HG03280 (cell line): ENCODE results near the gene NPEPL1.

Experiments used
- ATAC-seq: cut with Tn5 transposase; IDR thresholded peaks from one replicate; pipeline ENCODE4 v1.9.1; 2021; ENCODE audit warnings: mild to moderate bottlenecking, moderate library complexity; ENCODE audit not compliant: unreplicated experiment

The NPEPL1 gene

DNA sequence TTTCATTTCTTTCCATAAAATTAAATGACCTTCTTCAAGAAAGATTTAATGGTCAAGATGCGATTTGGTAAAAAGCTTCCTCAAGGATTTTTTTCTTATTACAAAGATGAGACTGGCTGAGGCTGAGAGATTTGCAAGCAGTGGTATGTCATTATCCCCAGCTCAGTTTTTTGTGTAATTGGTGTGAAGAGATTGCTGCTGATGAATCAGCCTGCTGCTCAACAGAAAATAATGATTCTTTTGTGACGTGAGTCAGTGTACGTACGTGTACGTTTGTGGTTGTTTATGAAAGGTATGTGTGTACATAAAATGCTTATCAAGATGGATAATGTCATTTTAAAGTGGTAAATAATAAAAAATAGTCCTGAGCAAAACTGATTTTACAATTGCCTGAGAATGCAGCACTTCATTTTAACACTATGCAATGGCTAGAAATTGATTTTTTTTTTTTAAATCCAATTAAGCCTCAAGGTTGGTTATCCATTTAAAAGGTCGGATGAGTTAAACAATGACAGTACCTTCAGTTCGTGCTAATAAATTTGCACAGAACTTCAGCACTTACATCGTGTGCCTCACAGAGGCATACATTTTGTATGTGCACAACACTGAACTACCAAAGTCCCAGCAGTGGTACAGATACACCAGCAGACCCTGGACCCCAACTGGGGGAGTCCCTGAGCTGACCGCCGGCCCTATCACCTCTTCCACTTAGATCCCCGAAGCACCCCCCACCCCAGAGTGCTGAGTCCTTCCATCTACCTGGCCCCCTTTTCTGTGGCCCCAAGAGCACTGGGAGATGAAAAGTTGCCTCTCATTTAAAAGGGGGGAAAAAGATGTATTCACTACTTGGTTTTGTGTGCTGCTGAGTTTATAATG lies 9.7 kb upstream of the NPEPL1 start:
- no peak for ATAC-seq

DNA sequence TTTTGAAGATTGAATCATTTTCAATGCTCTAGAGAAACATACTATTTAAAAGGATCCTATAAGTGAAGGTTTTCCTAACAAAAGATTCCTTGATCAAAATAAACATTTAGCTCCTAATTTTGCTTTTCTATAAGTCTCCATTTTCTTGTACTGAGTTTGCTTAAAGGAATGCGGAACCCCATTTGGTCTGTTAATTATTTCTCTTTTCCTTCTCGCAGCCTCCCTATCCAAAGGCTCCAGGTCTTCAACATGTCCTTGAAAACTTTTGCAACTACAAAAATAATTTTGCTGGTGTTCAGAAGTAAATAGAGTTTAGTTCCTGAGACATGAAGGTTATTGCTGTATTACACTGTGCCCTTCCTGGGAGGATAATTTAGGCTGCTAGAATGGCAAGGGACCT lies 8.3 kb upstream of the NPEPL1 start:
- no peak for ATAC-seq

- no peak for ATAC-seq
Measured at GRCh38 chr20:58685988-58686387, 6.6 kb upstream of the NPEPL1 start.

DNA sequence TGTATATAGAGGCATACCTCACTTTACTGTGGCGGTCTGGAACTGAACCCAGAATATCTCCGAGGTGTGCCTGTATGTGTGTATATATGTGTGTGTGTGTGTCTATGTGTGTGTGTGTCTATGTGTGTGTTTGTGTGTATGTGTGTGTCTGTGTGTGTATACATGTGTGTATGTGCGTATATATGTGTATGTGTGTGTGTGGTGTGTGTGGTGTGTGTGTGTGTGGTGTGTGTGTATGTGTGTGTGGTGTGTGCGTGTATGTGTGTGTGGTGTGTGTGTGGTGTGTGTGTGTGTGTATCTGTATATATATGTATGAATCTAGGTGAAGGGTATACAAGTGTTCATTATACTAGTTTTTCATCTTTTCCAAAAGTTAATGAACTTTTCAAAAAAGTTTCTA lies 4.2 kb upstream of the NPEPL1 start:
- ATAC-seq, result no peak

- ATAC-seq, result no peak
Measured at GRCh38 chr20:58688840-58689239, 3.8 kb upstream of the NPEPL1 start.

DNA sequence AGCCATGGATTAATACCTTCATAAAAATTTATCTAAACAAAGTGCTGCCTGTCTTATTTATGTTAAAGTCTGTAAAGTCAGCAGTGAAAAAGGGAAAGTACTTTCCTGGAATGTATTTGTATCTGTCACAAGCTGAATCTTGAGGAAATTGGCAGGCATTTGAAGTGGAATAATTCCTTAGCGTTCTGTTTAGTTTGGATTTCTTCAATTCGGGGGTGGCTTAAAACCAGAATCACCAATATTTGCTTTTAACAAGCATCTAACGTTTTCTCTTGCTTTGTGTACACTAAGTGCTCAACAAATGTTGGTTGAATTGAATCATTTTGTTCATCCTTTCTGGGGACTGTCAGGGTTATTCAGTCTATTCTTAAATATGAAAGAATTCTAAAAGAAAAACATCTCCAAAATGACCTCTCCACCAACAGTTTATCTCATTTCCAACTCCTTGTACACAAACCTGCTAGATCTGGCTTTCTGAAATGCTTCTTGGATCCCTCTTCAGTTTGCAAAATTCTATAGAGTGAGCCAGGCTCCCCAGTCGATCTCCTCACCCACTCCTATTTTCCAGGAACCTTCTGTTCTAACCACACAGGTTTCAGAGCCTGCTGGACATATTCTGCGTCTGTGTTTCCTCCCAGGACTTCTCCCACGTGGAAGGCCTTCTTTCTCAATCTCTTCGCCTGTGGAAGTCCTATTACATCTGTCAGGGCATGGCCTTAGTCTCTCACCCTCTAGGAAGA lies 2.0 kb upstream of the NPEPL1 start:
- no peak for ATAC-seq

- ATAC-seq, result no peak
Measured at GRCh38 chr20:58691773-58692578, 624 bp upstream of the NPEPL1 start.

DNA sequence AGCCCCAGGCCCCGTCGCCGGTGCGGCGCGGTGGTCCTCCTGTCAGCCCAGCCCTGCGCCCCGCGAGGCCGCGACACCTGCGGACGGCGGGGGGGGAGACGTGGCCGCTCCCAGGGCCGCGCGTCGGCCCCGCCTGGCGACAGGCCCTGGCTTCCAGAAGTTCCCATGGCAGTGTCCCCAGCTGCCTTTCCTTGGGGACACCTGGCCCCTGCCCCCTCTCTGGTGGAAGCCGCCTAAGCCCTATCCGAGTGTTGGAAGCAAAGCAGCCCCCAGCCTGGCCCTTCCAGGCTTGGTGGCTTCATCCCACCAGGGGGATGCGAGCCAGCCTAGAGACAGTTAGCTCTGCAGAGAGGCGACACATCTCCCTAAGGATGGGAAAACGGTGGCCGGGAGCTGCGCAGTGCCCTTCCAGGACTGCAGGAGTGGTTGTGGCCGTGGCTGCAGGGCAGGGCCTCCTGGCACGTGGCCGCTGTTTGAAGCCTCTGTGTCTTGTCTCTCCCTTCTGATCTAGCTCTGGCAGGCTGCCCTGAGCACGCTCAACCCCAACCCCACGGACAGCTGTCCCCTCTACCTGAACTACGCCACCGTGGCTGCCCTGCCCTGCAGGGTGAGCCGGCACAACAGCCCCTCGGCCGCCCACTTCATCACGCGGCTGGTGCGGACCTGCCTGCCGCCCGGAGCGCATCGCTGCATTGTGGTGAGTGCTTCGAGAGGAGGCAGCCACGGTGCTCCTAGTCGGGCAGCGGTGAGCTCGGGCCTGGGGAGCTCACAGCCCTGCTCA lies 816 bp downstream of the NPEPL1 start:
- ATAC-seq, result no peak

GRCh38 chr20:58694241-58695083 lies 1.9 kb downstream of the NPEPL1 start:
- ATAC-seq, result no peak

DNA sequence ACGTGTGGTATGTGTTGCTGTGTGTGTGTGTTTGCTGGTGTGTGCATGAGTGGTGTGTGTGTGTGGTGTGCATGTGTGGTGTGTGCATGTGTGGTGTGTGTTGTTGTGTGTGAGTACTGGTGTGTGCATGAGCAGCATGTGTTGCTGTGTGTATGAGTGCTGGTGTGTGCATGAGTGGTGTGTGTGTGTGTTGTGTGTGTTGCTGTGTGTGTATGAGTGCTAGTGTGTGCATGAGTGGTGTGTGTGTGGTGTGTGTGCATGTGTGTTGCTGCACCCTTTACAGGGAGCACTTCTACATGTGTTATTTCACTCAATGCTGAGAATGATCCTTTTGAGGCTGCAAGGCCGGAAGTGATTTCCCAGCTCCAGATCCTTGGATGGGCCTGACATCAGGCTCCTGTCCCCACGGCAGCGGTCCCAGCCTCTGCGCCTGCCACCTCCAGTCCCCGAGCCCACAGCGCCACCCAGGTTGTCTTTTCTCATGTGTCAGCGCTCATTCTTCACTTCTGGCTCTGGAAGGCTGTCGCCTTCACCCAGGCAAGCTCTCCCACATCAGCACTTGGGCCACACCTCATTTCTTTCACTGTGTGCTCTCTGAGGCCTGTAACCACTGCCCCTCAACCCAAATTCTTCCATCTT lies 2.6 kb downstream of the NPEPL1 start:
- ATAC-seq, result no peak

DNA sequence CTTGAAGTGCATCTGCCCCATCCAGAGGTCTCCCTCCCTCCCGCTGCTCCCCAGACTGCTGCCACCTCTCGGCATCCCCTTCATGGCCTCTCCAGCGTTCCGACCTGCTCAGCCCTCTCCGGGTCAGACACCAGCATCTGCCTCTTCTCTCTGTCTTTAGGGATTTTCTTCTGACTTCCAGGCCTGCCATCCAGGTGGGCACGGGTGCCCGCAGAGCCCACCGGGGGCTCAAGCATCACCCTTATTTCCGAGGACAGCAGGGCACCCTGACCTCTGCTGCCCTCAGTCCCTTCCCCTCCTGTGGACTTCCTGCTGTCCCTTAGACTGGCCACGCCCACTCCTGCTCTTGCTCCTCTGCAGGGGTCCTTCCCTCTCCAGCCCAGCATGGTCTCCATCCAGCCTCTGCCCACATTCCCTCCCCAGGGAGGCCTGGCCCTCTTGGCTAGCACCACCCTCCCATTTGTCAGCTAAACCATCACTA lies 3.3 kb downstream of the NPEPL1 start:
- ATAC-seq, result no peak

- ATAC-seq, result no peak
Measured at GRCh38 chr20:58696411-58696961, 3.9 kb downstream of the NPEPL1 start.

DNA sequence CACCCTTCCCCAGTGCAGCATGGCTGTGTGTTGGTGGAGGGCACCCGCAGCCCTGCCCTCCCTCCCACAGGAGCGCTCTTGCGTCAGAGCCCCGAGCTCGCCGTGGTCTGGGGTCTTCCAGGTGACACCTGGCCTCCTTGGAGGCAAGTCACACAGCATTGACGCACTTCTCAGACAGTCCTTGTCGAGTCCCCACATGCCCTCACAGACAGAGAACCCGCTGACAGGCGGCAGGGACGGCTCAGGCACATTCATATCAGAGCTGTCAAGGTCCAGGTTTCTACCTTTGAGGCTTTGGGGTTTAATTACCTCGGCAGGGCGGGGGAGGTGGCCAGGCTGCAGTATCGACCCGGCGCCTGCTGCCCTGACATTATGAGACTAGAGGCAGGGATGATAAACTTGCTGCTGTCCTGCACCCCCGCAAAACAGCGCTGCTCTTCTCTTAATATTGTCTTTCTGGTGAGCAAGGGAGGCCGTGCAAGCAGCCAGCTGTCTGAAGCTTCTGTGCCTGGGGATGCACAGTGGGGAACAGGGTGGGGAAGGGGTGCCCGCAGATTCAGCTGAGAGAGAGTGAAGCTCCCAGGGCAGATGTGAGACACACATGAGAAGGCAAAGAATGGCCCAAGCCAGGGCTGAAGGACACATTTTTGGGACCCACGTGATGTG lies 4.7 kb downstream of the NPEPL1 start:
- no peak for ATAC-seq

- no peak for ATAC-seq
Measured at GRCh38 chr20:58697867-58698703, 5.5 kb downstream of the NPEPL1 start.

- ATAC-seq, result no peak
Measured at GRCh38 chr20:58698741-58699622, 6.4 kb downstream of the NPEPL1 start.

- ATAC-seq, result no peak
Measured at GRCh38 chr20:58699623-58700107, 7.1 kb downstream of the NPEPL1 start.
